Measurements from ENCODE around the gene ZSWIM2.

The ZSWIM2 gene

GRCh38 chr2:186852508-186852907 lies 3.5 kb upstream of the ZSWIM2 start:
- no peak for TF ChIP-seq CTCF (IDR thresholded peaks at IDR 0.05; ENCODE audit: low read depth, low read length)
- H3K4me3 ChIP-seq (ENCODE audit: low read depth, low read length): no peak overlapping the region
- no peak for DNase-seq (ENCODE audit: low read depth, low spot score)
- in situ Hi-C loops (cut with HindIII; ENCODE audit: low sequenced_read_pairs): no loop called here

DNA sequence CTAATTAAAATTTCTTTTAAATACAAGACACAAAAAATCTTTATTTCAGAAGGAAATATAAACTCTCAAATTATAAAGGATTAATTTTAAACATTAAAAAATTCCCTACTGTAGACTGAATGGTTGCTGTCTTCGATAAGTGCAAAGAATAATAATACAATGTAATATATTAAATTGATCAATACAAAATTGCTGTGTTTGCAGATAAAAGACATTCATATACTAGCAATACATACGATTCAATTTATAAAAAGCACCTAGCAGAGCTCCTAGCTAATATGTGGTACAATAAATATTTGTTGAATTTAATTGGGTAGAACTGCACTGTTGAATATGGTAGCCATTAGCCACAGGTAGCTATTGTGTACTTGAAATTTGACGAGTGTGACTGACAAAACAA lies 6.6 kb downstream of the ZSWIM2 start:
- no peak overlapping the region for H3K4me3 ChIP-seq (ENCODE audit: low read depth, low read length)
- in situ Hi-C loops (cut with HindIII; ENCODE audit: low sequenced_read_pairs): no loop called here
- DNase-seq (ENCODE audit: low read depth, low spot score): no peak
- TF ChIP-seq CTCF (IDR thresholded peaks at IDR 0.05; ENCODE audit: low read depth, low read length): no peak

GRCh38 chr2:186841940-186842339 lies 7.0 kb downstream of the ZSWIM2 start:
- peak; percentile 69 for DNase-seq (ENCODE audit: low read depth, low spot score)
- in situ Hi-C loops (cut with HindIII; ENCODE audit: low sequenced_read_pairs): no loop called here
- no peak for TF ChIP-seq CTCF (IDR thresholded peaks at IDR 0.05; ENCODE audit: low read depth, low read length)
- H3K4me3 ChIP-seq (ENCODE audit: low read depth, low read length): no peak overlapping the region

GRCh38 chr2:186835628-186836027 lies 13.3 kb downstream of the ZSWIM2 start:
- H3K4me3 ChIP-seq (ENCODE audit: low read depth, low read length): no peak overlapping the region
- in situ Hi-C loops (cut with HindIII; ENCODE audit: low sequenced_read_pairs): no loop called here
- no peak for DNase-seq (ENCODE audit: low read depth, low spot score)
- no peak for TF ChIP-seq CTCF (IDR thresholded peaks at IDR 0.05; ENCODE audit: low read depth, low read length)

DNA sequence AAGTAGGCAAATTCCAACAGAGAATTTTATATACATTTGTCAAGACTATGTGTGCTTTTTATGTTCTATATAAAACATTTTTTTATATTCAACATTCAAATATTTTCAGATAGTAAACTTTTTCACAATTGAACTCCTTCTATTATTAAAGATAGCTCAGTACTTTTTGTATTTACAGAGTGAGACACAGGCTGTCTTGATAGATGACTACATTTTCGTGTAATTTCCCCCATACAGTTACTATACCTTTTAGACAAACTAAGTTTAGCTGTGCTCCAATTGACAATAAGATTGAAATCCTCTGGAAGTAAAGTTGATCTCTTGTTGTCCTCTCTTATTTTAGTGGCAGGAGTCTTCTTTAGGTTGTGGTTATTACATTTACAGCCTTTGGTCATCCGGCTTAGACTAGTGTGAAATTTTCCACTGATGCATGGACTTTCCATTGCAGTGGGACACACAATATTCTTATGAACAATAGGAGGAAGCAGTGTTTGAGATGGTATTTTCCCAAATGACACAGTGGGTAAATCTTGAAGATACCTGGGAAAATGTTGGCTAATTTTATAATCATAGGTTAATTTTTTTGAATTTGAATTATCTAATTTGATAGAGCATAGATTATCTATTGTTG lies 21.0 kb downstream of the ZSWIM2 start:
- H3K4me3 ChIP-seq (ENCODE audit: low read depth, low read length): no peak overlapping the region
- no peak for TF ChIP-seq CTCF (IDR thresholded peaks at IDR 0.05; ENCODE audit: low read depth, low read length)
- in situ Hi-C loops (cut with HindIII; ENCODE audit: low sequenced_read_pairs): no loop called here
- no peak for DNase-seq (ENCODE audit: low read depth, low spot score)

- no peak overlapping the region for H3K4me3 ChIP-seq (ENCODE audit: low read depth, low read length)
- no peak for TF ChIP-seq CTCF (IDR thresholded peaks at IDR 0.05; ENCODE audit: low read depth, low read length)
- in situ Hi-C loops (cut with HindIII; ENCODE audit: low sequenced_read_pairs): no loop called here
- DNase-seq (ENCODE audit: low read depth, low spot score): peak; percentile 73
Measured at GRCh38 chr2:186827411-186827810, 21.6 kb downstream of the ZSWIM2 start.

DNA sequence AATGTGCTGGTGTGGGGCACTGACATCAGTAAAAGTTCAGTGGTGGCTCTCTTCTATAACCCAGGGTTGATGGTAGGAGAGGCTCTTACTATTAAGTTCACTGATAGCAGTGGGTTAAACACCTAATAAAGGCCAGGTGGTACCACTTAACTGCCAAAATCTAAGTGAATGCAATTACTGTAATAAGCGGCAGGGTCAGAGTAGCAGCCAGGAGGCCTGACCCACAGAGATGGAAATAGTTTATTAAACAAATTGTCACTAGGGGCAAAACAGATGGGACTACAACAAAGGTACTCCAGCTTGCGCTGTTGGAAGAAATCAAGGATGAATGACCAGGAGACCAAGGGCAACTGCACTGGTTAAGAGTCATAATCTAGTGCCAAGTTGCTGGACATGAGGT lies 26.6 kb downstream of the ZSWIM2 start:
- no peak for DNase-seq (ENCODE audit: low read depth, low spot score)
- no peak overlapping the region for H3K4me3 ChIP-seq (ENCODE audit: low read depth, low read length)
- no peak for TF ChIP-seq CTCF (IDR thresholded peaks at IDR 0.05; ENCODE audit: low read depth, low read length)
- in situ Hi-C loops (cut with HindIII; ENCODE audit: low sequenced_read_pairs): no loop called here
